ENCODE measurements around the gene RELN. TPM values are rescaled to one million over a fixed set of nuclear protein-coding genes. Genes with fewer than 3 reads are reported as not detected.

The RELN gene
- total RNA-seq, 1 experiment from 2014 or later: 0.10 TPM

DNA sequence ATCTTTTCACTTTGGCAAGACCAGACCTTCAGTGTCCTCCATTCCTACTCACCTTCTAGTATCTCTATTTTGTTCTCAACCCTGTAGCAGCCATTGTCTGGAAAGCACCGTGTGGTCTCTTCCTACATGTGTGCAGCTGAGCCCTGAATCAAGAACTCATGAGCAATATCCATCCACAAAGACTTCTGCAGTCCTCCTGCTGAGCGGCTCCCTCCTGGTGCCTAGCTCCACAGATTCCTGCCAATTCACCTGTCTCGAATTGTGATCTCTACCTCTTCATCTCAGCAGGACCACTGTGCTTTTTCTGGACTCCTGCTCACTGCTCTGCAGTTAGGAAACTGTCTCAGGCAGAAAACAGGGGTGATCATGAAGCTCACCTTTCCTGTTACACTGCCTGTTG is 118.8 kb downstream of the RELN start:
- TF ChIP-seq, protein P1, sequence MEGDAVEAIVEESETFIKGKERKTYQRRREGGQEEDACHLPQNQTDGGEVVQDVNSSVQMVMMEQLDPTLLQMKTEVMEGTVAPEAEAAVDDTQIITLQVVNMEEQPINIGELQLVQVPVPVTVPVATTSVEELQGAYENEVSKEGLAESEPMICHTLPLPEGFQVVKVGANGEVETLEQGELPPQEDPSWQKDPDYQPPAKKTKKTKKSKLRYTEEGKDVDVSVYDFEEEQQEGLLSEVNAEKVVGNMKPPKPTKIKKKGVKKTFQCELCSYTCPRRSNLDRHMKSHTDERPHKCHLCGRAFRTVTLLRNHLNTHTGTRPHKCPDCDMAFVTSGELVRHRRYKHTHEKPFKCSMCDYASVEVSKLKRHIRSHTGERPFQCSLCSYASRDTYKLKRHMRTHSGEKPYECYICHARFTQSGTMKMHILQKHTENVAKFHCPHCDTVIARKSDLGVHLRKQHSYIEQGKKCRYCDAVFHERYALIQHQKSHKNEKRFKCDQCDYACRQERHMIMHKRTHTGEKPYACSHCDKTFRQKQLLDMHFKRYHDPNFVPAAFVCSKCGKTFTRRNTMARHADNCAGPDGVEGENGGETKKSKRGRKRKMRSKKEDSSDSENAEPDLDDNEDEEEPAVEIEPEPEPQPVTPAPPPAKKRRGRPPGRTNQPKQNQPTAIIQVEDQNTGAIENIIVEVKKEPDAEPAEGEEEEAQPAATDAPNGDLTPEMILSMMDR (IDR thresholded peaks at IDR 0.05): no peak
- TF ChIP-seq POLR2AphosphoS5 (IDR thresholded peaks at IDR 0.05; ENCODE audit: low read depth, low read length) (no peak), SIN3A (IDR thresholded peaks at IDR 0.05; ENCODE audit: borderline replicate concordance, insufficient read depth, low read depth, low read length) (no peak), TCF7L2 (IDR thresholded peaks at IDR 0.05; ENCODE audit: low read depth, low read length) (no peak), REST (IDR thresholded peaks at IDR 0.05; ENCODE audit: insufficient read depth in 1 of 2, low read depth in 2 of 2, low read length in 1 of 2) (no peak)
- Histone ChIP-seq H3K4me1 (ENCODE audit: control insufficient read depth, insufficient read depth, low read length) (no peaks in the 10 kb centered on the region), H3K36me3 (ENCODE audit: control insufficient read depth, insufficient read depth, low read length) (no peaks in the 10 kb centered on the region), H3K9me3 (ENCODE audit: control insufficient read depth, insufficient read depth, low read depth, low read length) (no peaks in the 10 kb centered on the region), H3K27ac (ENCODE audit: low read length) (no peak overlapping the region), H3K27me3 (ENCODE audit: control insufficient read depth, insufficient read depth, low read length) (no peaks in the 10 kb centered on the region), H3K4me3 (ENCODE audit: low read depth in 2 of 2, low read length in 2 of 2) (no peak overlapping the region)
- ATAC-seq (no peak), DNase-seq (ENCODE audit: low read depth, low spot score) (no peak)
- no TSS peak for BruUV-seq (replicated peaks)
- intact Hi-C loops (cut with micrococcal nuclease; ENCODE audit: unreplicated experiment): loop anchor here (1.0 kb wide), 1 partner anchor 19 kb away; no protein-coding TSS in a partner anchor
- ChIA-PET POLR2A (no interaction called here), CTCF (no interaction called here)
- in situ Hi-C loops (cut with HindIII; ENCODE audit: low pct_unique_long_range_greater_than_20kb, low sequenced_read_pairs): no loop called here

DNA sequence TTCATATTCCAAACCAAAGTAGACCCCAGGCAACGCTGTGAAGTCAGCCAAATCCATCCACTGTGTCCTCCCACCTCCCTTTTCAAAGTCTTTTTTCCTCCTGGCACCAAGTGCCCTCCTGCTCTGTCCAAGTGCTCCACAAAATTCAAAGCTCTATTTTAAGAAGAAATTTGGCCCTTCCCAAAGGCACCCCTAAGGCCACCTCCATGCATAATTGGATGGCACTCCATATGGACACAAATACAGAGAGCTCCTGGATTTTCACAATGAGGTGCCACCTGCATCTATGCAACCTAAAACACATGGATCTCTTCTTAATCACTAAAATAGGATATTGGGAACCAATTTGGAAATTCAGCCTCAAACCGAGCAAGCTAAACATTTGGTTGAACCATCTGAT is 121.6 kb downstream of the RELN start:
- BruUV-seq (replicated peaks): no TSS peak
- Histone ChIP-seq H3K4me1 (ENCODE audit: control insufficient read depth, insufficient read depth, low read length) (no peaks in the 10 kb centered on the region), H3K27me3 (ENCODE audit: control insufficient read depth, insufficient read depth, low read length) (no peaks in the 10 kb centered on the region), H3K27ac (ENCODE audit: low read length) (no peak overlapping the region), H3K9me3 (ENCODE audit: control insufficient read depth, insufficient read depth, low read depth, low read length) (no peaks in the 10 kb centered on the region), H3K36me3 (ENCODE audit: control insufficient read depth, insufficient read depth, low read length) (no peaks in the 10 kb centered on the region), H3K4me3 (ENCODE audit: low read depth in 2 of 2, low read length in 2 of 2) (no peak overlapping the region)
- in situ Hi-C loops (cut with HindIII; ENCODE audit: low pct_unique_long_range_greater_than_20kb, low sequenced_read_pairs): no loop called here
- DNase-seq (ENCODE audit: low read depth, low spot score): no peak
- CTCF ChIA-PET: no interaction called here
- intact Hi-C loops (cut with micrococcal nuclease; ENCODE audit: unreplicated experiment): no loop called here
- TF ChIP-seq, protein P1 (IDR thresholded peaks at IDR 0.05): no peak
- no peak for TF ChIP-seq POLR2AphosphoS5 (IDR thresholded peaks at IDR 0.05; ENCODE audit: low read depth, low read length)
- no peak for TF ChIP-seq REST (IDR thresholded peaks at IDR 0.05; ENCODE audit: insufficient read depth in 1 of 2, low read depth in 2 of 2, low read length in 1 of 2)
- no peak for TF ChIP-seq SIN3A (IDR thresholded peaks at IDR 0.05; ENCODE audit: borderline replicate concordance, insufficient read depth, low read depth, low read length)
- no peak for TF ChIP-seq TCF7L2 (IDR thresholded peaks at IDR 0.05; ENCODE audit: low read depth, low read length)
- no peak for ATAC-seq
- POLR2A ChIA-PET: interaction anchor here (0.7 kb wide), 1 partner anchor 74 kb away, joined by 4 read pairs; no protein-coding TSS in a partner anchor

Data from Panc1 (cell line).